Measurements from ENCODE around the gene SGF29. TPM values are rescaled to one million over a fixed set of nuclear protein-coding genes. Genes with fewer than 3 reads are reported as not detected.

SGF29 gene
- total RNA-seq, 4 donors from 2014 or later: 31.9 to 52.1 (median 36.1) TPM

DNA sequence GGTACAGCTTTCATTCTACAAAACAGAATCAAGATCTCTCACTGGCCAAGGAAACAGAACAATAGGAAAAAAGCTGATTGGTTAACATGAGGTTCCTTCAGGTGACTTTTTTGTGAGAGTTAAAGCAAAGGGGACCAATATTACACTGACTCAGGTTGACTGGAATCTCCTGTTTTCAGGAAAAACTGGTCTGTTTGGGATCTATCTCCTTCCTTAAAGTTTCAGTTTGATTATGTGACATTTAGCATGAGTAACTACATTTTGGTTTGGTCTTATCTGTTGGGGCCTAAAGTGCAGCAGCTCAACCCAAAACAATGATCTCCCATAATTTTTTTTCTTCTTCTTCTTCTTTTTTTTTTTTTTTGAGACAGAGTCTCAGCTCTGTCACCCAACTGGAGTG, 24.6 kb upstream of the SGF29 start:
- no peak overlapping the region for H3K27ac ChIP-seq
- H3K4me3 ChIP-seq: no peak overlapping the region

DNA sequence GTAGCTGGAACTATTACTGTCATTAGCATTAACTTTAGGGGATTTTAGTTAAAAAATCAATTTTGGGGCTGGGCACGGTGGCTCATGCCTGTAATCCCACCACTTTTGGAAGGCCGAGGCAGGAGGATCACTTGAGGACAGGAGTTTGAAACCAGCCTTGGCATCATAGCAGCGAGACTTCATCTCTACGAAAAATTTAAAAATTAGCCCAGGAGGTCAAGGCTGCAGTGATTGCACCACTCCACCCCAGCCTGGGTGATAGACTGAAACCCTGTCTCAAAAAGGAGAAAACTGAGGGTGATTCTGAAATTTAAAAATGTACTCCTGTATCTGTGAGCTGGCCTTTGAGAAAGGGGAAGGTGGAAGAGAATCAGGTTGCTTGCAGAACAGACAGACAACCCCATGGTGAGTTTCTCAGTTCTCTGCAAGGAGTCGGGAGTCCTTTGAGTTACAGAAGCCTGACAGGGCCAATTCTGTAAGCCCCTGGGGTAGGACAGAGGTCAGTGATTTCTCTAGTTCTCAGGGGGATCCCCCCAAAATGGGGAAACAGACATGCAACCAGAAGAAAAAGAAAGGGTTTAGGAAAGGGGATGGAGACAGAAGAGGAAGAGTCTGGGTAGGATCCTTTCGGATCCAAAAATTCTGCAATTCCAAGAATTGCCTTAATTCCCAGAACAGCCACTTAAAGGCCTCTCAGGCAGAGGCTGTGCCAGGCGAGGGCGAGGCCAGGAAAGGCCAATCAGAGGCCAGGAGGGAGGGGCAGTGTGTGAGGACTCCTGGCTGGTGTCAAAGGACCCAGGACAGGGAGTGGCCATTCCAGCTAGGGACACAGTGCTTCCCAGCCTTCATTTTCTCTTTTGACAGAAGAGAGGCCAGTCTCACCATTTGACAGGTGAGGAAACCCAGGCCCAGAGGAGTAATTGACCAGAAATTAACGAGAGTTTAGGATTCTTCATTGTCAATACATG, 21.7 kb upstream of the SGF29 start:
- Histone ChIP-seq H3K4me1 (peaks cover 0 to 46% (median 4%) of the 10 kb centered on the region in 4 donors), H3K4me3 (no peak overlapping the region), H3K27me3 (no peaks in the 10 kb centered on the region), H3K36me3 (peaks cover 0 to 13% (median 0%) of the 10 kb centered on the region in 3 donors), H3K9me3 (peaks cover 0 to 4% (median 0%) of the 10 kb centered on the region in 4 donors), H3K27ac (peak overlapping the region; percentile 68 to 89 (median 78))
- TF ChIP-seq POLR2A (IDR thresholded peaks at IDR 0.05): peak in 1 of 2 donors; percentile 58
- TF ChIP-seq, protein P1, sequence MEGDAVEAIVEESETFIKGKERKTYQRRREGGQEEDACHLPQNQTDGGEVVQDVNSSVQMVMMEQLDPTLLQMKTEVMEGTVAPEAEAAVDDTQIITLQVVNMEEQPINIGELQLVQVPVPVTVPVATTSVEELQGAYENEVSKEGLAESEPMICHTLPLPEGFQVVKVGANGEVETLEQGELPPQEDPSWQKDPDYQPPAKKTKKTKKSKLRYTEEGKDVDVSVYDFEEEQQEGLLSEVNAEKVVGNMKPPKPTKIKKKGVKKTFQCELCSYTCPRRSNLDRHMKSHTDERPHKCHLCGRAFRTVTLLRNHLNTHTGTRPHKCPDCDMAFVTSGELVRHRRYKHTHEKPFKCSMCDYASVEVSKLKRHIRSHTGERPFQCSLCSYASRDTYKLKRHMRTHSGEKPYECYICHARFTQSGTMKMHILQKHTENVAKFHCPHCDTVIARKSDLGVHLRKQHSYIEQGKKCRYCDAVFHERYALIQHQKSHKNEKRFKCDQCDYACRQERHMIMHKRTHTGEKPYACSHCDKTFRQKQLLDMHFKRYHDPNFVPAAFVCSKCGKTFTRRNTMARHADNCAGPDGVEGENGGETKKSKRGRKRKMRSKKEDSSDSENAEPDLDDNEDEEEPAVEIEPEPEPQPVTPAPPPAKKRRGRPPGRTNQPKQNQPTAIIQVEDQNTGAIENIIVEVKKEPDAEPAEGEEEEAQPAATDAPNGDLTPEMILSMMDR (IDR thresholded peaks at IDR 0.05): no peak
- peak; percentile 46 to 79 for TF ChIP-seq EP300 (IDR thresholded peaks at IDR 0.05)
- 51 to 56% methylated on average over 9 of the region's 9 CpGs for WGBS, 2 donors
- peak; percentile 83 to 87 for DNase-seq (ENCODE audit: low spot score in 2 of 2)

More for the DNA sequence above, 24.6 kb upstream of the SGF29 start:
- peaks cover 0 to 32% (median 4%) of the 10 kb centered on the region in 4 donors for H3K4me1 ChIP-seq
- TF ChIP-seq EP300 (IDR thresholded peaks at IDR 0.05): no peak
- TF ChIP-seq POLR2A (IDR thresholded peaks at IDR 0.05): no peak
- TF ChIP-seq, protein P1 (IDR thresholded peaks at IDR 0.05): no peak
- peaks cover 0 to 1% (median 0%) of the 10 kb centered on the region in 3 donors for H3K36me3 ChIP-seq
- H3K9me3 ChIP-seq: no peaks in the 10 kb centered on the region
- DNase-seq (ENCODE audit: low spot score in 2 of 2): no peak
- no peaks in the 10 kb centered on the region for H3K27me3 ChIP-seq

DNA sequence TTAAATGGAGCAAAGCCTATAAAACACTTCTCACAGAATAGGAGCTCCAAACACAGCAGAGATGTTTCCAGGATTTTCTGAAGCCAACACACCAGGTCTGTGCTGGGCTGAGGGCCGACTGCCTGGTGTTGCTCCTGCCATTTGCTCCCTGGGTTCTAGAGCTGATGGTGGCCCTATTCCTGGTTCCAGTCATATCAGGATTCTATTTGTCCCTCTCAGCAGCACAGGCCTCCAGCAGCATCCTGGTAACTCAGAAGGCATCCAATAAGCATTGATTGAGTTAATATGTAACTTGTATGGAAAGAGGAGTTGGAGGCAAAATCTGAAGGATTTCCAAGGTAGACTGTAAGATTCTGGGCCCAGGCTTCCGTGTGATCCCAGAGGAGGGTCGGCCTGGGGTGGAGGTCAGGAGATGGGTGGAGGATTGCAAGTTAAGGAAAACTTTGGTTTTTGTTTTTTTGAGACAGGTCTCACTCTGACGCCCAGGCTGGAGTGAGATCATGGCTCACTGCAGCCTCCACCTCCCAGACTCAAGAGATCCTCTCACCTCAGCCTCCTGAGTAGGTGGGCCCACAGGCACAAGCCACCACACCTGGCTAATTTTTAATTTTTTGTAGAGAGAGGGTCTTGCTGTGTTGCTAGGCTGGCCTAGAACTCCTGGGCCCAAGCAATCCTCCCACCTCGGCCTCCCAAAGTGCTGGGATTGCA, 20.6 kb upstream of the SGF29 start:
- WGBS, 2 donors: 73 to 79% methylated on average over 5 of the region's 5 CpGs
- Histone ChIP-seq H3K4me1 (peaks cover 0 to 56% (median 4%) of the 10 kb centered on the region in 4 donors), H3K27ac (peak overlapping the region; percentile 56 to 89 (median 77))

DNA sequence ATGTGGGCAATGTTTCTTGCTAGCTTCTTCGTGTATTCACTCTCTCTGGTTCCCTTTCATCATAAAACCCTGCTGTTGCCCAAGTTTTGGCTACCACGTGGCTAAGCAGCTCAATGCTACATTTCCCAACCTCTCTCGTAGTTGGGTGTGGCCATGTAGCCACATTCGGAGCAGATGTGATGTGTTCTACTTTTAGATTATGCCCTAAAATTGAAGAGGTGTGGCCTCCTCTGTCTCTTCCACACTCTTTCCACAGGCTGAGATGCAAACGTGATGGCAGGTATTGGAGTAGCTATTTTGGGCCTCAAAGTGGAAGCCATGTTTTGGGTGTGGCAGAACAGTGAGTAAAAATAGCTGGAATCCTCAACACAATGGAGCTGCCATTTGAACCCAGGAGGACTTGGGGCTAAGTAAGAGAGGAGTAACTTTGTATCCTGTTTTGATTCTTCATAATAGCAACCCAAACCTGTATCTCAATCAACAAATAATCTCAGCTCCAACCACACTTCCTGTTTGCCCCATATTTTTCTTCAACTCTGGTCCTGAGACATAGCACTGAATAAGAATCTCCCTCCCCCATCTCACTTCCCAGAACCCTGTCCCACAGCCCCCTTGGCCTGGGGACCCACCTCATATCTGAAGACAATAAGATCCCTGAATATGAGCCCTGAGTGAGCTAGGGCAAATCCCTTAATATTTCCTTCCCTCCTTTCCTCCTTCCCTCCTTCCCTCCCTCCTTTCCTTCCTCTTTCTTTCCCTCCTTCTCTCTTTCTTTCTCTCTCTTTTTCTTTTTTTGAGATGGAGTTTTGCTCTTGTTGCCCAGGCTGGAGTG, 19.0 kb upstream of the SGF29 start:
- peak; percentile 70 to 92 for DNase-seq (ENCODE audit: low spot score in 2 of 2)
- Histone ChIP-seq H3K36me3 (peaks cover 0 to 13% (median 0%) of the 10 kb centered on the region in 3 donors), H3K4me3 (no peak overlapping the region), H3K27ac (peak overlapping the region in 3 of 4 donors; percentile 56 to 89 (median 86)), H3K4me1 (peaks cover 0 to 61% (median 8%) of the 10 kb centered on the region in 4 donors), H3K9me3 (peaks cover 0 to 4% (median 0%) of the 10 kb centered on the region in 4 donors), H3K27me3 (no peaks in the 10 kb centered on the region)
- TF ChIP-seq EP300 (IDR thresholded peaks at IDR 0.05): peak; percentile 52 to 95
- no peak for TF ChIP-seq POLR2A (IDR thresholded peaks at IDR 0.05)
- TF ChIP-seq, protein P1 (IDR thresholded peaks at IDR 0.05): no peak
- WGBS, 2 donors: 65 to 66% methylated on average over 5 of the region's 5 CpGs

More for the DNA sequence above, 20.6 kb upstream of the SGF29 start:
- Histone ChIP-seq H3K9me3 (peaks cover 0 to 4% (median 0%) of the 10 kb centered on the region in 4 donors), H3K27me3 (no peaks in the 10 kb centered on the region), H3K36me3 (peaks cover 0 to 13% (median 0%) of the 10 kb centered on the region in 3 donors), H3K4me3 (no peak overlapping the region)
- no peak for DNase-seq (ENCODE audit: low spot score in 2 of 2)
- TF ChIP-seq, protein P1 (IDR thresholded peaks at IDR 0.05): no peak
- no peak for TF ChIP-seq POLR2A (IDR thresholded peaks at IDR 0.05)
- no peak for TF ChIP-seq EP300 (IDR thresholded peaks at IDR 0.05)
